Activated CD8-positive, alpha-beta memory T cell treated with anti-CD3 and anti-CD28 coated beads for 4 hours (primary cell): Measurements from ENCODE around the gene SHQ1.

ENCODE experiments used
- DNase-seq, 2 donors: peaks; one replicate each; pipeline ENCODE4 v3.0.0-alpha.2; 2020; ENCODE audit warnings: low read depth in 2 of 2

Gene SHQ1

GRCh38 chr3:72848703-72849081 is 447 bp upstream of the SHQ1 start:
- DNase-seq, result no peak

DNA sequence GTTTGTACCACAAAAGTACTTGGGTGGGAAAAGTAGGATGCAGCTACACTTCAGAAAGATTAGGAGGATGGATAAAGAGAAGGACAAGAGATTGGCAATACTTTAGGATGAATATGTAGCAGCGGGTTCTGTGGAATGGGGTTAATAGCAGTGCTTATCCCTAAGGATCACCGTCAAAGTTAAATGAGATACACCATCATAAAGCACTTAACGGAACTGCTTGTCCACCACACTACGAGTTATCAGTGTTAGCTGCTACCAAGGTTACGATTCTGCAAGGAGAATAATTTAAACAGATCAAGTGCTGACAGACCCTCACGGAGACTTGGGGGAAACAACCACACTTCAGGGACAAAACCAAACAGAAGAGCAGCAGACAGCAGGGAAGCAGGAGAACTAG is 963 bp downstream of the SHQ1 start:
- DNase-seq, result no peak

GRCh38 chr3:72846166-72846565 is 2.1 kb downstream of the SHQ1 start:
- no peak for DNase-seq

DNA sequence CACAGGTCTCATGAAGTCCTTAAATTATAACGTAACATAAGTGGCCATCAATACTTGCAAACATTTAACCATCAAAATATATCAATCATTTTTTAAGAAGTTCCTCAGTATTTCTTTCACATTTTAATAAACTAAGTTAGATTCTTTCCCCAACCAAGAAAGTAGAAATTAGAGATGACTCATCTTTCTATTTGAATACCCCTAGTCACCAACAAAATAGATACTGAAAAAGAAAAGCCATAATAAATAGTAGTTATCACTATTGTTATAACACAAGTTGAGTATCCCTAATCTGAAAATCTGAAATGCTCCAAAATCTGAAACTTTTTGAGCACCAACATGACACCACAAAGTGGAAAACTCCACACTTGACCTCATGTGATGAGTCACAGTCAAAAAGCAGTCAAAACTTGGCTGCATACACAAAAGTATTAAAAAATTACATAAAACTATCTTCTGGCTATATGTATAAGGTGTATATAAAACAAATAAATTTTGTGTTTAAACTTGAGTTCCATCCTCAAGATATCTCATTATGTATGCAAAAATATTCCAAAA is 3.7 kb downstream of the SHQ1 start:
- no peak for DNase-seq

DNA sequence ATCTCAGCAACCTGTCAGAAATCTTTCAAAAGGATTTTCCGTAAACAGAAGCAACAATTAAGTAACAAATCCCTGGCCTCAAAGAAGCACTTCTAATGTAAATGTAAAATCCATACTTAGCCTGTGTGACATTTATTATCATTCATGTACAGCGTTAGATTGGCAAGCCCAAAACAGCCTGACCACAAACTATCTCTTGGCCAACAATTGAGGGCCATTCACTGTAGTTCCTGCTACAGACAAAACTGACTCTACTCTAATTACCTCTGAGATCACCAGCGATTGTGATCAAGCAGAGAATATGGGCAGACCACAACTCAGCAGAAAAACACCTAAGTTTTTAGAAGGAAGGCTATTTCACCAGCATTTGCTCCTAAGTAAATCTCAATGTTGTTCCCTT is 9.2 kb downstream of the SHQ1 start:
- no peak for DNase-seq

- no peak for DNase-seq
Measured at GRCh38 chr3:72836923-72837322, 11.3 kb downstream of the SHQ1 start.

GRCh38 chr3:72836416-72836815 is 11.8 kb downstream of the SHQ1 start:
- no peak for DNase-seq

GRCh38 chr3:72830452-72831223 is 17.6 kb downstream of the SHQ1 start:
- no peak for DNase-seq

DNA sequence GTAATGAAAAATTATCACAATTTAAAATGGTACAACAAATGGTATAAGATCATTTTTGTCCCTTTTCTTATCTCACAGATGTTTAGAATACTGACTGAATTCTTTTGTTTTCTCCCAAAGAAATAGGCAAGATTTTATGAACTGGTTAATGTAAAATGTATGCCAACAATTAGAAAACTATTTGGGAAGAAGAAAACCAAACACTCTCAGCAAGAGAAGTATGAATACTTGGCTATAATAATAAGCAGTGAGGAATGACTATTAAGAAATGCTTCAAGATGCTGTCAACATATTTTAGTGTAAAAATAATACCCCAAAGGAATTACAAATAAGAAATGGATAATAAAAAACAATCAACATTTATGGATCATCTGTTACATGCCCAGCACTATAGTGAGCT is 18.5 kb downstream of the SHQ1 start:
- no peak for DNase-seq

DNA sequence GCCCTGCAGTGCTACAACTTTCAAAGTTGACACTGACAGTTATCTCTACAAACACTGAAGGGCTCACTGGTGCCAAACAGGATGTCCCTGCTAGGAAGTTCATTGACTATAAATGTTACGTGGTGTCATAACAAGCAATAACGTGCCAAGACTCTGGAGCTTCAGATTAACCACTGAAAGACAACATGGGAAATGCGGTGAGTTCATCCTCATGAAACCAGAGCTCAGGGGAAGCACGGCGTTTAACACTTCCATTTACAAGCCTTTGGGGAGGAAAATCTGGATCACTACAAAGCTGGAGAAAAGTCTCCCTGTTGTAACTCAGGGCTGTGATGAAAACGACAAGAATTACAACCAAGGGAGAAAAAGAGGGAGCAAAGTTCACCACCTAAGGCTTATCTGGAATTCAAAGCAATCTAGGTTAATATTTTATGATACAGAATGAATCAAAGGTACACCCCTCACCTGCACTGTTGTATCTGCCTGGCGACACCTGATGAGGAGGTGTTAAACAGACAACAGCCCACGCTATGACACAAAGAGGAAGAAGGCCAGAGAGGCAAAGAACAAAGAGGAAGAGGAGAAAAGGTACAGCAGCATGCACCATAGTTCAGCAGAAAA is 27.0 kb downstream of the SHQ1 start:
- no peak for DNase-seq

GRCh38 chr3:72820415-72820814 is 27.8 kb downstream of the SHQ1 start:
- no peak for DNase-seq

GRCh38 chr3:72818905-72819304 is 29.3 kb downstream of the SHQ1 start:
- no peak for DNase-seq

DNA sequence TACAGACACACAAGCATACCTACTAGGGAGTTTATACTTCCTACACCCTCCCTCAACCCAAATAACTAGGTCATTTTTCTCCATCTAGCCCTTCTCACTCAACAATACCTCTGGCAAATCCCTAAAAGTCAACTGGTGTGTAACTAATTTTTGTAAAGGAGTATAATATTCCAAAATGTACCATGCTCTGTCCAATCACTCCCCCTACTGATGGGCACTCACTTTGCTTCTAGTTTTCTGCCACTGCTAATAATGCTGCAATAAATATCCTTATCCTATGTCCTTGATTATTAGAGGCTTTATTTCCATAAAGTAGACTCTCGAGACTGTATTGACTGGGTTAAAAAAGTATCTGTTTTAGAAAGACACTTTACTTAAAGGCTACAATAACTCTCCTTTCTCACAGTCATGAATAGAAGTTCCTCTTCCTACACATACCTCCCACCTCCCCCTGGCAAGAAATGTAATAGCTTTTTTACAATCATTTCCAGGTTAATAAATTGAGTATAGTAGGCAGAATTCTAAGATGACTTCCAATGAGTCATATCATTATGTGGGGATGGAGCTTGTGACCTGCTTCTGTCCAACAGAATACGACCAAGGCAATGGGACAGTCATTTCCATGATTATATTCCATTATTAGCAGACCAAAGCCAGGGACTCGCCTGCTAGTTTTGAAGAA is 30.0 kb downstream of the SHQ1 start:
- no peak for DNase-seq

DNA sequence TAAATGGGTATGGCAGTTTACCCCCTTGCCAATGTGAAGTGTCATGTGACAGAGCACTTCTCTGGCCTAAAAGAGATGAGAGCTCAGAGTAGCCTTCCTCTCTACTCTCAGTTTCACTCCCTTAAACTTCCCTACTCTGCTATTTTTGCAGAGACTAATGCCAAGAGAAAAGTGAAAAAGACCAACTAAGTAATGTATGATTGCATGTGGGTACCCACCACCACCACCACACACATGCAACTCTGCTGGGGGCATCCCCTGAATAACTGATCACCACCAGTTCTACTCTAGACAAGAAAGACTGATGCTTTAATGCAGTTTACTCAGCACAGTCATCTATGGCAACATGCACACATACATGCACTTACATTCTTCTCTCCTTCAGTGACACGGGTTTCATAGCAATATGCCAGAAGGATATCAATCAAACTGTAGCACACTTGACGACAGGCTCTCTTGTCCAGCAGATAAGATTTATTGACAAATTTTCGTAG is 31.3 kb downstream of the SHQ1 start:
- no peak for DNase-seq

DNA sequence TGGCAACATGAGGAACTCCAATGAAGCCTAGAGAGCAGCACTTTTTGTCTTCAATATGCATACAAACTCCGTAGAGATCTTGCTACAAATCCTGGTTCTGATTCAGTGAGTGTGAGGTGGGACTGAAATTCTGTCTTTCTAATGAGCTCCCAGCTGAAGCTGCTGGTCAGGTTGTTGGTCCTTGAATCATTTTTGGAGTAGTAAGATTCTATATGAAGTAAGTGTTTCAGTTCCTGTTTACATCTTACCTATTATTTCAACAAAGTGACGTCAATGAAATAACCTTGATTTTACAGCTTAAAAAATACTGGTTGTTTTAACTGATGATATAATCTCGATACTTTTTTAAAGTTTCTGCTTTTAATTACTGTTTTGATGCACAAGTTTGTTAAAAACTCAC is 33.9 kb downstream of the SHQ1 start:
- DNase-seq, result no peak

DNA sequence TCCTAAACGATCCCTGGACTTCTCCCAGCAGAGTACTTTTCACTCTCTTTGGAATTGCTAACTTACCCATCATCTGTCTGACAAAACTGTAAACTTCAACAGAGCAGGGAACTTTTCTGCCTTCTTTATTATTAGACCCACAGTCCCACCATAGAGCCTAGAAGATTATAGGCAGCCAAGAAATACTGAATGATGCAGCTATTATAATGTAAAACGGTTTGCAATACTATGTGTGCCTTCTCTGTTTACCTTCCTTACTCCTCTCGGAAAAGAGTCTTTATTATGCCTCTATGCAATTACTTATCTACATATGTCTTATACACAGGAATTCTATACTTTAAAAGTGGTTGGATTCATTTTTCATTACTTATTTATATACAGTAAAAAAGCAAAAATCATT is 36.0 kb downstream of the SHQ1 start:
- DNase-seq, result no peak

GRCh38 chr3:72811571-72811970 is 36.7 kb downstream of the SHQ1 start:
- no peak for DNase-seq

- DNase-seq, result no peak
Measured at GRCh38 chr3:72810659-72811434, 37.4 kb downstream of the SHQ1 start.

GRCh38 chr3:72810063-72810462 is 38.2 kb downstream of the SHQ1 start:
- no peak for DNase-seq

DNA sequence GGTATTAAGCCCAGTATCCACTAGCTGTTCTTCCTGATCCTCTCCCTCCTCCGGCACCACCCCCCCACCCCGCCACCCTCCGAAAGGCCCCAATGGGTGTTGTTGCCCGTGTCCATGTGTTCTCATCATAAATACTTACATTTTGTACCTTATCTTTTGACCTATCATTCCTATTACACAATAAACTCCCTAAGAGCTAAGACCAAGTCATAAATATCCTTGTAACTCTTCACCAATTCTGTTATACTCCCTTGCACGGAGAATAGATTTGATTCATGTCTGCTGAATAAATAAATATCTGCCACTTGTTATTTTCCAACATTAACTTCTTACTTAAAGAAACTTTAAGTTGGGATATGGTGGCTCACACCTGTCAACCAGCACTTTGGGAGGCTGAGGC is 43.9 kb downstream of the SHQ1 start:
- no peak for DNase-seq

GRCh38 chr3:72803573-72803972 is 44.7 kb downstream of the SHQ1 start:
- no peak for DNase-seq

GRCh38 chr3:72802001-72802400 is 46.2 kb downstream of the SHQ1 start:
- no peak for DNase-seq
